GM12872 (cell line): Measurements from ENCODE around the gene BLACAT1.

Experiments
- CTCF ChIP-seq: IDR thresholded peaks from 3 replicates; pipeline ENCODE4 v1.5.1; 2011; ENCODE audit warnings: low read depth, mild to moderate bottlenecking, low read length, moderate library complexity; ENCODE audit not compliant: insufficient read depth

The BLACAT1 gene

GRCh38 chr1:205434738-205435137, 21.1 kb downstream of the BLACAT1 start:
- no peak for TF ChIP-seq CTCF

GRCh38 chr1:205432116-205432515, 23.7 kb downstream of the BLACAT1 start:
- TF ChIP-seq CTCF = no peak

- peak; percentile 77 for TF ChIP-seq CTCF
Observed at GRCh38 chr1:205430696-205431305, 25.0 kb downstream of the BLACAT1 start.

GRCh38 chr1:205429762-205430695, 25.8 kb downstream of the BLACAT1 start:
- TF ChIP-seq CTCF = no peak

GRCh38 chr1:205424901-205425600, 30.8 kb downstream of the BLACAT1 start:
- TF ChIP-seq CTCF = no peak

- no peak for TF ChIP-seq CTCF
Observed at GRCh38 chr1:205423814-205424399, 31.9 kb downstream of the BLACAT1 start.
